Ascending aorta (tissue), 2 donors: ENCODE data around the gene TMEM130. TPM values are rescaled to one million over a fixed set of nuclear protein-coding genes. Genes with fewer than 3 reads are reported as not detected.
A peak's percentile ranks its signal among the peaks of the same experiment; 100 is the strongest.

Experiments
- DNase-seq, 2 donors: peaks; one replicate each; pipeline ENCODE4 v3.0.0-alpha.2; 2019; ENCODE audit warnings: low spot score in 2 of 2
- H3K27ac ChIP-seq, 2 donors: fragments of 200-600 bp; sonication (generic); one replicate each; pipeline ENCODE4 v1.5.1; 2016 to 2017; ENCODE audit warnings: mild to moderate bottlenecking in 1 of 2
- H3K27me3 ChIP-seq: fragments of 200-600 bp; sonication (generic); one replicate; pipeline ENCODE4 v1.5.1; 2017
- H3K36me3 ChIP-seq, 2 donors: fragments of 200-600 bp; sonication (generic); one replicate each; pipeline ENCODE4 v1.5.1; 2016
- H3K4me1 ChIP-seq, 2 donors: fragments of 200-600 bp; sonication (generic); one replicate each; pipeline ENCODE4 v1.5.1; 2016 to 2017; ENCODE audit warnings: mild to moderate bottlenecking in 1 of 2
- H3K4me3 ChIP-seq, 2 donors: fragments of 200-600 bp; sonication (generic); one replicate each; pipeline ENCODE4 v1.5.1; 2016 to 2017; ENCODE audit warnings: mild to moderate bottlenecking in 1 of 2
- H3K9me3 ChIP-seq, 2 donors: fragments of 200-600 bp; sonication (generic); one replicate each; pipeline ENCODE4 v1.5.1; 2016
- intact Hi-C: fragments of 100-400 bp; cut with DNase I; formaldehyde crosslinking; loops from one replicate; pipeline ENCODE4 v1.15.1; 2023
- total RNA-seq: library from RNA; depleted of rRNA; stranded (reverse); fragments of >200 nt; gene quantifications from one replicate; pipeline ENCODE4 v1.1.0, GENCODE V29; 2016
- TF ChIP-seq, protein P1 (sequence below), 3 experiments: fragments of 200-600 bp in 2 of 3; fragments of 450-650 bp in 1 of 3; sonication (generic) in 2 of 3; IDR thresholded peaks; one replicate each; pipeline ENCODE4 v1.5.1; 2016 to 2019; ENCODE audit warnings: antibody characterized with exemption in 3 of 3, mild to moderate bottlenecking in 1 of 3, moderate library complexity in 1 of 3

Gene TMEM130
- total RNA-seq, 1 donor from 2014 or later = 33.6 TPM

DNA sequence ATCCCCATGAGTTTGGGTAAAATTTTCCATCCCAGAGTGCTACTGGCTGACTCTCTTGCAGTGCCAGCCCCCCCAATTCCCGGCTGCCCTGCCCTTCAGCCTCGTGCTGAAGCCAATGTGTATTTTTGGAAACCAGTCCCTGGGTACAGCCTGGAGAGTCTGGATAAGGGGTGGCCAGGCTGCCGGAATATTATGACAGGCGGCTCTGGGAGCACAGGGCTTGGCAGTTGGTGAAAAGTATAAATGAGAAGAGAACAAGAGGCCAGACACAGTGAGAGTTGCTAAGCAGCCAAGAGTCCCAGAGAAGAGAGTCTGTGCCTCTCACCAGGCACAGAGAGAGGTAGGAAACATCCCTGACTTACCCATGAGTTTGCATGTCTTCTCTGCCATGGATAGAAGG is 53.6 kb downstream of the TMEM130 start:
- Histone ChIP-seq H3K4me1 (peaks cover 0 to 36% of the 10 kb centered on the region in 2 donors), H3K27ac (peak overlapping the region; percentile 84 to 96), H3K4me3 (no peak overlapping the region), H3K9me3 (no peaks in the 10 kb centered on the region), H3K36me3 (no peaks in the 10 kb centered on the region), H3K27me3 (no peaks in the 10 kb centered on the region)
- intact Hi-C loops = loop anchor here (2.0 kb wide), 1 partner anchor 55 kb away; no protein-coding TSS in a partner anchor
- TF ChIP-seq, protein P1, sequence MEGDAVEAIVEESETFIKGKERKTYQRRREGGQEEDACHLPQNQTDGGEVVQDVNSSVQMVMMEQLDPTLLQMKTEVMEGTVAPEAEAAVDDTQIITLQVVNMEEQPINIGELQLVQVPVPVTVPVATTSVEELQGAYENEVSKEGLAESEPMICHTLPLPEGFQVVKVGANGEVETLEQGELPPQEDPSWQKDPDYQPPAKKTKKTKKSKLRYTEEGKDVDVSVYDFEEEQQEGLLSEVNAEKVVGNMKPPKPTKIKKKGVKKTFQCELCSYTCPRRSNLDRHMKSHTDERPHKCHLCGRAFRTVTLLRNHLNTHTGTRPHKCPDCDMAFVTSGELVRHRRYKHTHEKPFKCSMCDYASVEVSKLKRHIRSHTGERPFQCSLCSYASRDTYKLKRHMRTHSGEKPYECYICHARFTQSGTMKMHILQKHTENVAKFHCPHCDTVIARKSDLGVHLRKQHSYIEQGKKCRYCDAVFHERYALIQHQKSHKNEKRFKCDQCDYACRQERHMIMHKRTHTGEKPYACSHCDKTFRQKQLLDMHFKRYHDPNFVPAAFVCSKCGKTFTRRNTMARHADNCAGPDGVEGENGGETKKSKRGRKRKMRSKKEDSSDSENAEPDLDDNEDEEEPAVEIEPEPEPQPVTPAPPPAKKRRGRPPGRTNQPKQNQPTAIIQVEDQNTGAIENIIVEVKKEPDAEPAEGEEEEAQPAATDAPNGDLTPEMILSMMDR (IDR thresholded peaks at IDR 0.05) = no peak
- peak; percentile 75 to 89 for DNase-seq

DNA sequence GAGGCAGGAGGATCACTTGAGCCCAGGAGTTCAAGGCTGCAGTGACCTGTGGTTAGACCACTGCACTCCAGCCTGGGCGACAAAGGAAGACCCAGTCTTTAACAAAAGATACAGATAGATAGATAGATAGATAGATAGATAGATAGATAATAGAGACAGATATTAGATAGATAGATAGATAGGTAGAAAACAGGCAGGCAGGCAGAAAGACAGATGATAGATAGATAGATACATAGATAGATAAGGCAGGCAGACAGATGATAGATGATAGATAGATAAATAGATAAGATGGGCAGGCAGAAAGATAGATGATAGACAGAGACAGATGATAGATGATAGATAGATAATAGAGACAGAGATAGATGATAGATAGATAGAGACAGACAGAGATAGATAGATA is 54.5 kb downstream of the TMEM130 start:
- Histone ChIP-seq H3K9me3 (no peaks in the 10 kb centered on the region), H3K27ac (peak overlapping the region; percentile 84 to 96), H3K4me1 (peaks cover 5 to 38% of the 10 kb centered on the region in 2 donors), H3K27me3 (no peaks in the 10 kb centered on the region), H3K4me3 (no peak overlapping the region), H3K36me3 (no peaks in the 10 kb centered on the region)
- no peak for DNase-seq
- TF ChIP-seq, protein P1 (IDR thresholded peaks at IDR 0.05) = no peak
- intact Hi-C loops = no loop called here

DNA sequence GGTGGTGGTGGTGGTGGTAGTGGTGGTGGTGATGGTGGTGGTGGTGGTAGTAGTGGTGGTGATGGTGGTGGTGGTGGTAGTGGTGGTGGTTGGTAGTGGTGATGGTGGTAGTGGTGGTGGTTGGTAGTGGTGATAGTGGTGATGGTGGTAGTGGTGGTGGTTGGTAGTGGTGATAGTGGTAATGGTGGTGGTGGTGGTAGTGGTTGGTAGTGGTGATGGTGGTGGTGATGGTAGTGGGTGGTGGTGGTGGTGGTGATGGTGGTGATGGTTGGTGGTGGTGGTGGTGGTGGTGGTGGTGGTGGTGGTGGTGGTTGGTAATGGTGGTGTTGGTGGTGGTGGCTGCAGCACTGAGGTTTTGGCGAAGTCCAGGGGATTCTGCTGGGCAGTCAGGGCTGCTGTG is 58.5 kb downstream of the TMEM130 start:
- H3K36me3 ChIP-seq = no peaks in the 10 kb centered on the region
- DNase-seq = no peak
- TF ChIP-seq, protein P1 (IDR thresholded peaks at IDR 0.05) = no peak
- no peak overlapping the region for H3K27ac ChIP-seq
- no peak overlapping the region for H3K4me3 ChIP-seq
- H3K9me3 ChIP-seq = no peaks in the 10 kb centered on the region
- intact Hi-C loops = no loop called here
- peaks cover 5 to 14% of the 10 kb centered on the region in 2 donors for H3K4me1 ChIP-seq
- H3K27me3 ChIP-seq = no peaks in the 10 kb centered on the region

DNA sequence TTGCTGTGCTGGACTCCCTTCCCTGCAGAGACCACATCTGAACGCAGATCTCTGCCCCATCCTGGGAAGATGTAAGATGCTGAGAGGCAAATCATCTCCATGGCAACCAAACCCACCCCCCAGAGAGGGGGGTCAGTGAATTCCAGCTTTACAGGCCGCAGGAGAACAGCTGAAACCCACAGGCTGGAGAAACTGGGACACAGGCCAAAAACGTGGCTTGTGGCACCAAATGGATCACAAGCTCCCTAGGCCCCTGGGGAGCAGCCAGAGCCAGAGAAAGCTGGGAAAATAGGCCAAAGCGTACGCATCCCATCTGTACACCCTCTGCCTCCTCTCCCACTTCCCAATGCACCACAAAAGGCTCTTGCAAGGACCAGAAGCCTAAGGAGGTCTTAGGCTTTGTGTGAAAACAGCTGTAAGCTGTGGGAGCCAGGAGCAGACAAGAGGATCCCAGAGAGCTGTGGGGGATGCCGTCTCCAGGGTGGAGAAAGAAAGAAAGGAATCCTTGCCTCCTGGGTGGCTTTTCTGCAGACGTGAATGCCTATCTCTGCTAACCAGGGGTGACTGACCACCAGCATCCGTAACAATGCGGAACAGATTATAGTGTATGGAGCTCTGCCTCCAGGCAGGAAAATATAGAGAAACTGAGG is 59.5 kb downstream of the TMEM130 start:
- DNase-seq = no peak
- intact Hi-C loops = no loop called here
- H3K4me3 ChIP-seq = no peak overlapping the region
- peak overlapping the region; percentile 18 to 37 for H3K27ac ChIP-seq
- no peaks in the 10 kb centered on the region for H3K9me3 ChIP-seq
- TF ChIP-seq, protein P1 (IDR thresholded peaks at IDR 0.05) = no peak
- H3K36me3 ChIP-seq = no peaks in the 10 kb centered on the region
- H3K4me1 ChIP-seq = peaks cover 5 to 11% of the 10 kb centered on the region in 2 donors
- H3K27me3 ChIP-seq = no peaks in the 10 kb centered on the region

DNA sequence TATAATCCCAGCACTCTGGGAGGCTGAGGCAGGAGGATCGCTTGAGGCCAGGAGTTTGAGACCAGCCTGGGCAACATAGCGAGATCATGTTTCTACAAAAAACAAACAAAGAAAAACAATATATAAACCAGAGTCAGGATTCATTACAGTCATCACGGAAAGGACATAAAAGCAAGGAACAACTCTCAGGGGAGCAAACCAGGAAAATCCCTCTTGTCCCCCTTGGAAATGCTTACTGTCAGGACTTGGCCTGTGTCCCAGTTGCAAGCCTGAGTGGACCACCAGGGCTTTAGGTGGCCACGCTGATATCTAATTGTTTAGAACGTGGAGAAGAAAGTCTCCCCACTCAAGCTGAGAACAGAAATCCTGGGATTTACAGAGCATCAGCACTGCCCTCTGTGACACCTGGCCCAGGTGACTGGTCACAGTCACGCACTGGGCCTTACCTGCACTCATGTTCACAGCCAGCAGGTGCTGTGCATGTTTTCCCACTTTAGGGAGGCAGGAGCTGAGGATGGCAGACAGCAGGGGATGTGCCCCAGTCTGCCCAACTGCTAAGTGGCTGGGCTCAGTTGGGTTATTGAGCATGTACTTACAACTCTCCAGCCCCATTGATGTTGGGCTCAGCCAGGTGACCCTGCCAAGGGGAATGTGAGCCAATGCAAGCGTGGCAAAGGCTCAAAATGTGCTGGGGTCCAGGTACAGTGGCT is 60.9 kb downstream of the TMEM130 start:
- H3K27me3 ChIP-seq = no peaks in the 10 kb centered on the region
- H3K4me1 ChIP-seq = peaks cover 5 to 11% of the 10 kb centered on the region in 2 donors
- no peaks in the 10 kb centered on the region for H3K36me3 ChIP-seq
- intact Hi-C loops = no loop called here
- H3K4me3 ChIP-seq = no peak overlapping the region
- TF ChIP-seq, protein P1 (IDR thresholded peaks at IDR 0.05) = no peak
- no peak overlapping the region for H3K27ac ChIP-seq
- DNase-seq = no peak
- H3K9me3 ChIP-seq = no peaks in the 10 kb centered on the region
